NCI-H345 treated with DMSO at 0.1 percent for 48 hours (cell line): ENCODE results near the gene CDKAL1.
"Not testable (repeated sequence)": the region's sequence is repeated elsewhere in the genome, so short reads cannot be mapped to it uniquely, and the experiment has no call there.

Experiments
- DNase-seq: peaks from one replicate; lab custom pipeline; 2025; ENCODE audit not compliant: unreplicated experiment; lab: John Stamatoyannopoulos, UW

CDKAL1 gene

GRCh38 chr6:20632696-20633095, 98.4 kb downstream of the CDKAL1 start:
- no peak for DNase-seq

- no peak for DNase-seq
Measured at GRCh38 chr6:20633566-20634340, 99.5 kb downstream of the CDKAL1 start.

- DNase-seq = no peak
Measured at GRCh38 chr6:20639161-20639560, 104.9 kb downstream of the CDKAL1 start.

- no peak for DNase-seq
Measured at GRCh38 chr6:20640181-20640580, 105.9 kb downstream of the CDKAL1 start.

GRCh38 chr6:20642441-20642840, 108.2 kb downstream of the CDKAL1 start:
- no peak for DNase-seq

- no peak for DNase-seq
Measured at GRCh38 chr6:20644667-20645370, 110.6 kb downstream of the CDKAL1 start.

GRCh38 chr6:20645572-20645971, 111.3 kb downstream of the CDKAL1 start:
- DNase-seq = not testable (repeated sequence)

GRCh38 chr6:20647585-20647984, 113.3 kb downstream of the CDKAL1 start:
- DNase-seq = no peak

GRCh38 chr6:20649696-20650470, 115.6 kb downstream of the CDKAL1 start:
- DNase-seq = not testable (repeated sequence)

- no peak for DNase-seq
Measured at GRCh38 chr6:20652299-20653084, 118.2 kb downstream of the CDKAL1 start.

GRCh38 chr6:20653085-20653479, 118.8 kb downstream of the CDKAL1 start:
- no peak for DNase-seq

- DNase-seq = no peak
Measured at GRCh38 chr6:20655317-20655716, 121.1 kb downstream of the CDKAL1 start.

- no peak for DNase-seq
Measured at GRCh38 chr6:20657274-20657800, 123.1 kb downstream of the CDKAL1 start.

GRCh38 chr6:20658053-20658452, 123.8 kb downstream of the CDKAL1 start:
- no peak for DNase-seq

- DNase-seq = no peak
Measured at GRCh38 chr6:20658516-20658915, 124.3 kb downstream of the CDKAL1 start.

GRCh38 chr6:20660534-20660933, 126.3 kb downstream of the CDKAL1 start:
- no peak for DNase-seq

GRCh38 chr6:20661721-20662120, 127.5 kb downstream of the CDKAL1 start:
- DNase-seq = peak; percentile 64

GRCh38 chr6:20664250-20664649, 130.0 kb downstream of the CDKAL1 start:
- DNase-seq = no peak

- DNase-seq = no peak
Measured at GRCh38 chr6:20665290-20665689, 131.0 kb downstream of the CDKAL1 start.

GRCh38 chr6:20669571-20670314, 135.5 kb downstream of the CDKAL1 start:
- no peak for DNase-seq
